ENCODE data around the gene KAT6B. TPM values are rescaled to one million over a fixed set of nuclear protein-coding genes. Genes with fewer than 3 reads are reported as not detected.

The KAT6B gene
- total RNA-seq, 2 experiments from 2014 or later = 70.3 to 74.2 TPM

- intact Hi-C loops (cut with DNase I, micrococcal nuclease) = no loop called here
- ChIA-PET POLR2A (interaction anchor here (0.6 to 1.3 kb wide), 2 partner anchors 16 to 130 kb away, joined by 3 read pairs; no protein-coding TSS in a partner anchor), CTCF (no interaction called here)
- Mint-ChIP-seq H3K27ac (no peak overlapping the region), H3K9me3 (peaks cover 4% of the 10 kb centered on the region), H3K4me1 (ENCODE audit: low read depth) (no peaks in the 10 kb centered on the region), H3K27me3 (no peaks in the 10 kb centered on the region), H3K36me3 (ENCODE audit: low read depth) (no peaks in the 10 kb centered on the region), H3K4me3 (no peak overlapping the region)
- no peak for TF ChIP-seq CTCF (IDR thresholded peaks at IDR 0.05)
- ATAC-seq (ENCODE audit: poor library complexity) = no peak
- no peak overlapping the region for H3K4me3 ChIP-seq (ENCODE audit: low read length)
- H3K36me3 ChIP-seq (ENCODE audit: insufficient read depth, low read length) = no peaks in the 10 kb centered on the region
- H3K27ac ChIP-seq (ENCODE audit: low read depth in 1 of 2, low read length in 2 of 2) = no peak overlapping the region
- DNase-seq = no peak
- no peaks in the 10 kb centered on the region for H3K27me3 ChIP-seq (ENCODE audit: control insufficient read depth in 1 of 2, insufficient read depth in 2 of 2, low read length in 2 of 2)
- peaks cover 0 to 4% of the 10 kb centered on the region in 2 experiments for H3K9me3 ChIP-seq (ENCODE audit: control insufficient read depth in 1 of 2, insufficient read depth in 1 of 2, low read length in 2 of 2)
- H3K4me1 ChIP-seq (ENCODE audit: insufficient read depth, low read length) = no peaks in the 10 kb centered on the region
These were observed 253.2 kb downstream of the KAT6B start for GRCh38 chr10:75079436-75080083.

- Histone ChIP-seq H3K36me3 (ENCODE audit: insufficient read depth, low read length) (no peaks in the 10 kb centered on the region), H3K27ac (ENCODE audit: low read depth in 1 of 2, low read length in 2 of 2) (no peak overlapping the region), H3K9me3 (ENCODE audit: control insufficient read depth in 1 of 2, insufficient read depth in 1 of 2, low read length in 2 of 2) (peaks cover 0 to 4% of the 10 kb centered on the region in 2 experiments), H3K4me1 (ENCODE audit: insufficient read depth, low read length) (no peaks in the 10 kb centered on the region), H3K4me3 (ENCODE audit: low read length) (no peak overlapping the region), H3K27me3 (ENCODE audit: control insufficient read depth in 1 of 2, insufficient read depth in 2 of 2, low read length in 2 of 2) (no peaks in the 10 kb centered on the region)
- Mint-ChIP-seq H3K4me1 (ENCODE audit: low read depth) (no peaks in the 10 kb centered on the region), H3K27me3 (no peaks in the 10 kb centered on the region), H3K36me3 (ENCODE audit: low read depth) (no peaks in the 10 kb centered on the region), H3K4me3 (no peak overlapping the region), H3K9me3 (peaks cover 4% of the 10 kb centered on the region), H3K27ac (no peak overlapping the region)
- intact Hi-C loops (cut with DNase I, micrococcal nuclease) = no loop called here
- DNase-seq (no peak), ATAC-seq (ENCODE audit: poor library complexity) (no peak)
- POLR2A ChIA-PET = interaction anchor here (1.3 kb wide), 1 partner anchor 17 kb away, joined by 3 read pairs; no protein-coding TSS in a partner anchor
- CTCF ChIA-PET = no interaction called here
- no peak for TF ChIP-seq CTCF (IDR thresholded peaks at IDR 0.05)
These were observed 254.2 kb downstream of the KAT6B start for GRCh38 chr10:75080554-75080953.

- ChIA-PET POLR2A (no interaction called here), CTCF (no interaction called here)
- no peaks in the 10 kb centered on the region for H3K27me3 Mint-ChIP-seq
These were observed 255.0 kb downstream of the KAT6B start for GRCh38 chr10:75081379-75081778.

More at GRCh38 chr10:75081379-75081778, 255.0 kb downstream of the KAT6B start:
- no peak for TF ChIP-seq CTCF (IDR thresholded peaks at IDR 0.05)
- no peak overlapping the region for H3K4me3 Mint-ChIP-seq
- Histone ChIP-seq H3K4me3 (ENCODE audit: low read length) (no peak overlapping the region), H3K9me3 (ENCODE audit: control insufficient read depth in 1 of 2, insufficient read depth in 1 of 2, low read length in 2 of 2) (peaks cover 0 to 4% of the 10 kb centered on the region in 2 experiments), H3K4me1 (ENCODE audit: insufficient read depth, low read length) (no peaks in the 10 kb centered on the region), H3K27ac (ENCODE audit: low read depth in 1 of 2, low read length in 2 of 2) (no peak overlapping the region), H3K36me3 (ENCODE audit: insufficient read depth, low read length) (no peaks in the 10 kb centered on the region), H3K27me3 (ENCODE audit: control insufficient read depth in 1 of 2, insufficient read depth in 2 of 2, low read length in 2 of 2) (no peaks in the 10 kb centered on the region)
- peaks cover 4% of the 10 kb centered on the region for H3K9me3 Mint-ChIP-seq
- intact Hi-C loops (cut with DNase I, micrococcal nuclease) = no loop called here
- H3K4me1 Mint-ChIP-seq (ENCODE audit: low read depth) = no peaks in the 10 kb centered on the region
- H3K27ac Mint-ChIP-seq = no peak overlapping the region
- DNase-seq = no peak
- no peak for ATAC-seq (ENCODE audit: poor library complexity)
- no peaks in the 10 kb centered on the region for H3K36me3 Mint-ChIP-seq (ENCODE audit: low read depth)

Measured in CD4-positive, alpha-beta T cell (primary cell).